Stomach (tissue), 9 donors: Measurements from ENCODE around the gene GLDC. TPM values are rescaled to one million over a fixed set of nuclear protein-coding genes. Genes with fewer than 3 reads are reported as not detected.

ENCODE experiments used
- DNase-seq, 2 donors: peaks; one replicate each; pipeline versions ENCODE4 v3.0.0 to v3.0.0-alpha.2; 2013 to 2019
- H3K27ac ChIP-seq, 5 donors: fragments of 200-600 bp in 4 of 5; sonication (generic) in 4 of 5; one replicate each; pipeline ENCODE4 v1.5.1; 2013 to 2019; ENCODE audit warnings: mild to moderate bottlenecking in 1 of 5, moderate library complexity in 1 of 5
- H3K27me3 ChIP-seq, 3 donors: fragments of 200-600 bp; sonication (generic); one replicate each; pipeline ENCODE4 v1.5.1; 2017 to 2019; ENCODE audit warnings: mixed run types in 1 of 3
- H3K36me3 ChIP-seq, 4 donors: fragments of 200-600 bp; sonication (generic); 1 replicate in 3 of 4; 2 replicates in 1 of 4; pipeline ENCODE4 v1.5.1; 2016 to 2019
- H3K4me1 ChIP-seq, 4 donors: fragments of 200-600 bp; sonication (generic); one replicate each; pipeline ENCODE4 v1.5.1; 2016 to 2019
- H3K4me3 ChIP-seq, 4 donors: fragments of 200-600 bp; sonication (generic) in 3 of 4; one replicate each; pipeline ENCODE4 v1.5.1; 2016 to 2019; ENCODE audit warnings: mild to moderate bottlenecking in 1 of 4
- H3K9me3 ChIP-seq, 4 donors: fragments of 200-600 bp; sonication (generic); one replicate each; pipeline ENCODE4 v1.5.1; 2016 to 2019
- CTCF ChIP-seq, 7 experiments: fragments of 450-650 bp in 4 of 7; fragments of 200-600 bp in 3 of 7; sonication (generic) in 3 of 7; IDR thresholded peaks; one replicate each; pipeline ENCODE4 v1.5.1; 2016 to 2019; ENCODE audit warnings: antibody characterized with exemption in 7 of 7, control low read depth in 2 of 7, mild to moderate bottlenecking in 1 of 7
- EP300 ChIP-seq: sonication (generic); formaldehyde crosslinking; IDR thresholded peaks from one replicate; pipeline ENCODE4 v1.6.1; 2017; ENCODE audit warnings: antibody characterized with exemption
- POLR2A ChIP-seq, 4 donors: fragments of 450-650 bp; IDR thresholded peaks; one replicate each; pipeline ENCODE4 v1.6.1; 2016; ENCODE audit warnings: antibody characterized with exemption in 4 of 4, control low read depth in 2 of 4, mild to moderate bottlenecking in 1 of 4, moderate library complexity in 1 of 4
- POLR2AphosphoS5 ChIP-seq, 3 donors: sonication (generic); formaldehyde crosslinking; IDR thresholded peaks; one replicate each; pipeline ENCODE4 v1.6.1; 2016; ENCODE audit warnings: antibody characterized with exemption in 3 of 3
- WGBS, 5 donors: extraction: QIAGEN DNeasy Blood & Tissue Kit in 3 of 5; methylation state at CpG; one replicate each; pipeline versions ENCODE4 v1.1.5 to v1.1.7; 2013 to 2018; 5-methylcytosine and 5-hydroxymethylcytosine counted together
- intact Hi-C: fragments of 100-400 bp; cut with DNase I; formaldehyde crosslinking; loops from one replicate; pipeline ENCODE4 v1.15.1; 2023; ENCODE audit warnings: low total_unique reads
- polyA plus RNA-seq, 3 donors: library from polyadenylated mRNA; stranded (reverse); fragments of 200-250 nt; gene quantifications; one replicate each; pipeline ENCODE4 v1.2.3, GENCODE V29; 2013
- total RNA-seq, 5 donors: library from RNA; depleted of rRNA; stranded (reverse); fragments of >200 nt; gene quantifications; one replicate each; pipeline versions ENCODE4 v1.1.0 to v1.2.3, GENCODE V29; 2014 to 2016
- donor health status: healthy with polysubstance abuse.
- donor health status: Bipolar disorder and iron deficiency.
- donor health status: healthy.

GLDC gene
- total and polyA plus RNA-seq, 8 donors, result 0.31 to 3.7 (median 1.3) TPM; not detected in 4

- 0% methylated on average over 41 to 72 of the region's 72 CpGs for WGBS, 5 donors
- DNase-seq, result peak; percentile 97 to 99
- no peak for TF ChIP-seq EP300
- TF ChIP-seq POLR2AphosphoS5 (IDR thresholded peaks at IDR 0.05), result peak; percentile 81 to 96 (median 90)
- peak in 2 of 4 donors; percentile 61 to 83 for TF ChIP-seq POLR2A (IDR thresholded peaks at IDR 0.05)
- H3K4me1 ChIP-seq, result peaks cover 0 to 24% (median 15%) of the 10 kb centered on the region in 4 donors
- no peaks in the 10 kb centered on the region for H3K27me3 ChIP-seq
- peak overlapping the region; percentile 95 to 99 (median 98) for H3K27ac ChIP-seq
- intact Hi-C loops, result no loop called here
- peak overlapping the region; percentile 52 to 79 (median 65) for H3K4me3 ChIP-seq
- no peaks in the 10 kb centered on the region for H3K9me3 ChIP-seq
- H3K36me3 ChIP-seq, result no peaks in the 10 kb centered on the region
Observed at GRCh38 chr9:6681147-6681956, 35.8 kb upstream of the GLDC start.

GRCh38 chr9:6680797-6681146, 35.2 kb upstream of the GLDC start:
- peak; percentile 63 to 88 for DNase-seq

GRCh38 chr9:6677803-6678202, 32.3 kb upstream of the GLDC start:
- H3K4me3 ChIP-seq, result no peak overlapping the region
- peaks cover 0 to 20% (median 14%) of the 10 kb centered on the region in 4 donors for H3K4me1 ChIP-seq
- DNase-seq, result no peak
- no peaks in the 10 kb centered on the region for H3K27me3 ChIP-seq
- no peaks in the 10 kb centered on the region for H3K9me3 ChIP-seq
- H3K36me3 ChIP-seq, result no peaks in the 10 kb centered on the region
- TF ChIP-seq POLR2AphosphoS5 (IDR thresholded peaks at IDR 0.05) (no peak), CTCF (IDR thresholded peaks at IDR 0.05) (no peak), POLR2A (IDR thresholded peaks at IDR 0.05) (no peak), EP300 (no peak)
- H3K27ac ChIP-seq, result no peak overlapping the region
- intact Hi-C loops, result no loop called here
- 79 to 82% (median 81%) methylated on average over 7 of the region's 7 CpGs for WGBS, 5 donors

More at GRCh38 chr9:6680797-6681146, 35.2 kb upstream of the GLDC start:
- Histone ChIP-seq H3K9me3 (no peaks in the 10 kb centered on the region), H3K27ac (peak overlapping the region; percentile 95 to 99 (median 98)), H3K4me1 (peaks cover 0 to 24% (median 15%) of the 10 kb centered on the region in 4 donors), H3K4me3 (peak overlapping the region; percentile 52 to 79 (median 65)), H3K36me3 (no peaks in the 10 kb centered on the region), H3K27me3 (no peaks in the 10 kb centered on the region)
- 0 to 1% (median 1%) methylated on average over 16 to 26 of the region's 26 CpGs for WGBS, 5 donors
- intact Hi-C loops, result no loop called here
- no peak for TF ChIP-seq CTCF (IDR thresholded peaks at IDR 0.05)
- no peak for TF ChIP-seq POLR2A (IDR thresholded peaks at IDR 0.05)

GRCh38 chr9:6676254-6676921, 30.9 kb upstream of the GLDC start:
- 82 to 92% (median 87%) methylated on average over 6 of the region's 6 CpGs for WGBS, 5 donors
- intact Hi-C loops, result no loop called here
- Histone ChIP-seq H3K36me3 (no peaks in the 10 kb centered on the region), H3K27ac (no peak overlapping the region), H3K9me3 (no peaks in the 10 kb centered on the region), H3K4me1 (peaks cover 0 to 13% (median 4%) of the 10 kb centered on the region in 4 donors), H3K4me3 (no peak overlapping the region), H3K27me3 (no peaks in the 10 kb centered on the region)
- no peak for DNase-seq
- TF ChIP-seq POLR2A (IDR thresholded peaks at IDR 0.05), result no peak
- no peak for TF ChIP-seq CTCF (IDR thresholded peaks at IDR 0.05)
- no peak for TF ChIP-seq POLR2AphosphoS5 (IDR thresholded peaks at IDR 0.05)
- no peak for TF ChIP-seq EP300
